ENCODE measurements around the gene HCN2.

HCN2 gene

GRCh38 chr19:589693-590395 is at the start of gene HCN2:
HCN2 (plus strand) TSS chr19:589881; CDS start chr19:589946, 65 bp downstream.
- in situ Hi-C loops (cut with MboI; ENCODE audit: low sequenced_read_pairs) = no loop called here

- in situ Hi-C loops (cut with MboI; ENCODE audit: low sequenced_read_pairs) = no loop called here
These were observed 48.6 kb upstream of the HCN2 start for GRCh38 chr19:540867-541637.

GRCh38 chr19:541699-542098 is 48.0 kb upstream of the HCN2 start:
- in situ Hi-C loops (cut with MboI; ENCODE audit: low sequenced_read_pairs) = no loop called here

GRCh38 chr19:542173-542866 is 47.4 kb upstream of the HCN2 start:
- in situ Hi-C loops (cut with MboI; ENCODE audit: low sequenced_read_pairs) = no loop called here

GRCh38 chr19:543910-544608 is 45.6 kb upstream of the HCN2 start, which contains the start of gene GZMM:
GZMM (plus strand) TSS chr19:544053; CDS start chr19:544072, 19 bp downstream.
- in situ Hi-C loops (cut with MboI; ENCODE audit: low sequenced_read_pairs) = no loop called here

GRCh38 chr19:547117-547516 is 42.6 kb upstream of the HCN2 start:
- in situ Hi-C loops (cut with MboI; ENCODE audit: low sequenced_read_pairs) = no loop called here

GRCh38 chr19:547836-548720 is 41.6 kb upstream of the HCN2 start:
- in situ Hi-C loops (cut with MboI; ENCODE audit: low sequenced_read_pairs) = no loop called here

- in situ Hi-C loops (cut with MboI; ENCODE audit: low sequenced_read_pairs) = no loop called here
These were observed 40.5 kb upstream of the HCN2 start for GRCh38 chr19:548886-549830.

- in situ Hi-C loops (cut with MboI; ENCODE audit: low sequenced_read_pairs) = no loop called here
These were observed 34.9 kb upstream of the HCN2 start for GRCh38 chr19:554817-555216.

GRCh38 chr19:555474-555808 is 34.2 kb upstream of the HCN2 start:
- in situ Hi-C loops (cut with MboI; ENCODE audit: low sequenced_read_pairs) = no loop called here

- in situ Hi-C loops (cut with MboI; ENCODE audit: low sequenced_read_pairs) = no loop called here
These were observed 32.9 kb upstream of the HCN2 start for GRCh38 chr19:556611-557382.

GRCh38 chr19:558770-559439 is 30.8 kb upstream of the HCN2 start:
- in situ Hi-C loops (cut with MboI; ENCODE audit: low sequenced_read_pairs) = no loop called here

- in situ Hi-C loops (cut with MboI; ENCODE audit: low sequenced_read_pairs) = no loop called here
These were observed 29.6 kb upstream of the HCN2 start for GRCh38 chr19:560121-560520.

GRCh38 chr19:566403-566802 is 23.3 kb upstream of the HCN2 start:
- in situ Hi-C loops (cut with MboI; ENCODE audit: low sequenced_read_pairs) = no loop called here

- in situ Hi-C loops (cut with MboI; ENCODE audit: low sequenced_read_pairs) = no loop called here
These were observed 22.8 kb upstream of the HCN2 start for GRCh38 chr19:566844-567243.

- in situ Hi-C loops (cut with MboI; ENCODE audit: low sequenced_read_pairs) = no loop called here
These were observed 22.3 kb upstream of the HCN2 start for GRCh38 chr19:567296-567900.

GRCh38 chr19:570251-570686 is 19.4 kb upstream of the HCN2 start:
- in situ Hi-C loops (cut with MboI; ENCODE audit: low sequenced_read_pairs) = no loop called here

All from HL-60/S4 (cell line).